H1 (cell line): Measurements from ENCODE around the gene LRTM1. TPM values are rescaled to one million over a fixed set of nuclear protein-coding genes. Genes with fewer than 3 reads are reported as not detected.

Experiments
- RXRA ChIP-seq: IDR thresholded peaks from 2 replicates; pipeline ENCODE4 v1.6.1; 2011; ENCODE audit warnings: low read depth, mild to moderate bottlenecking, low read length, moderate library complexity; ENCODE audit not compliant: insufficient read depth
- SRF ChIP-seq: IDR thresholded peaks from 2 replicates; pipeline ENCODE4 v1.6.1; 2011; ENCODE audit warnings: mild to moderate bottlenecking, low read depth, low read length, moderate library complexity
- TAF7 ChIP-seq: optimal IDR thresholded peaks from 2 replicates; pipeline ENCODE3; 2011; ENCODE audit warnings: low read depth, mild to moderate bottlenecking, inconsistent platforms, low read length, moderate library complexity, borderline replicate concordance
- polyA plus RNA-seq, 7 experiments: library from polyadenylated mRNA; depleted of rRNA in 3 of 7; stranded (reverse) in 5 of 7; unstranded in 2 of 7; fragments of >200 nt in 5 of 7; fragments of 200-250 nt in 2 of 7; gene quantifications; 1 replicate in 5 of 7; 2 replicates in 1 of 7; 4 replicates in 1 of 7; pipeline versions ENCODE4 v1.2.1 to v1.2.3, GENCODE V29; 2011 to 2013; ENCODE audit warnings: missing spikeins in 2 of 7, mixed read lengths in 2 of 7
- total RNA-seq: library from RNA; stranded (reverse); fragmentation: NEBNext Ultra II Directional; extraction: Animal tissue kit (Norgen Biotek cat#: 25700); gene quantifications from 2 replicates; pipeline ENCODE4 v1.2.1, GENCODE V29; 2021

The LRTM1 gene
- total and polyA plus RNA-seq, 2 of the 8 experiments (the other 6 are each of a cell fraction or from before 2014, with no cell fraction given) = not detected

GRCh38 chr3:54969652-54970051 lies 41.8 kb upstream of the LRTM1 start (continued):
- no peak for TF ChIP-seq RXRA
- TF ChIP-seq SRF = no peak
- no peak for TF ChIP-seq TAF7
